Inferior parietal cortex (tissue), 1 donor: ENCODE measurements around the gene FIBCD1.
"Not testable (repeated sequence)": the region's sequence is repeated elsewhere in the genome, so short reads cannot be mapped to it uniquely, and the experiment has no call there.

Source experiments
- DNase-seq: peaks from one replicate; pipeline ENCODE4 v3.0.0-alpha.2; 2016; ENCODE audit errors: extremely low spot score

The FIBCD1 gene

DNA sequence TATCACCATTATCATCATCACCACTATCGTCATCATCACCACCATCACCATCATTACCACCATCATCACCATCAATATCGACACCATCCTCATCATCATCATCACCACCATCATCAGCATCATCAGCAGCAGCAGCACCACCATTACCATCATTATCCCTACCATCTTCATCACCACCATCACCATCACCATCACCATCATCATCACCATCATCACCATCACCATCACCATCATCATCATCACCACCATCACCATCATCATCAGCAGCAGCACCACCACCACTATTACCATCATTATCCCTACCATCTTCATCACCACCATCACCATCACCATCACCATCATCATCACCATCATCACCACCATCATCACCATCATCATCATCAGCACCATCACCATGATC is 15.9 kb upstream of the FIBCD1 start:
- DNase-seq, result not testable (repeated sequence)

GRCh38 chr9:130954317-130954716 is 15.3 kb upstream of the FIBCD1 start:
- DNase-seq, result no peak

- no peak for DNase-seq
Measured at GRCh38 chr9:130952065-130952762, 13.2 kb upstream of the FIBCD1 start.

DNA sequence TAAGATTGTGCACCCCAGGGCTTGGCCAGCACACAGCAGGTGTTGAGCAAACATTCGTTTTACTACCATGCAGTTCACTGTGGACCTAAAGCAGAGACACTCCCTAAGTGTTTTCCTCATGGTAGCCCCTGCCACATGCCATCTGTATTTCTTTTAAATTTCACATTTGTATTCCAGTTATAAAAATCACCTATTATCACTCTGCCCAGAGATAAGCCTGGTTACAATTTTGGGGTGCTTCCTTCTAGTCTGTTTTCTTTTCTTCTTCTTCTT is 10.9 kb upstream of the FIBCD1 start:
- DNase-seq, result no peak

- no peak for DNase-seq
Measured at GRCh38 chr9:130949188-130950038, 10.4 kb upstream of the FIBCD1 start.

DNA sequence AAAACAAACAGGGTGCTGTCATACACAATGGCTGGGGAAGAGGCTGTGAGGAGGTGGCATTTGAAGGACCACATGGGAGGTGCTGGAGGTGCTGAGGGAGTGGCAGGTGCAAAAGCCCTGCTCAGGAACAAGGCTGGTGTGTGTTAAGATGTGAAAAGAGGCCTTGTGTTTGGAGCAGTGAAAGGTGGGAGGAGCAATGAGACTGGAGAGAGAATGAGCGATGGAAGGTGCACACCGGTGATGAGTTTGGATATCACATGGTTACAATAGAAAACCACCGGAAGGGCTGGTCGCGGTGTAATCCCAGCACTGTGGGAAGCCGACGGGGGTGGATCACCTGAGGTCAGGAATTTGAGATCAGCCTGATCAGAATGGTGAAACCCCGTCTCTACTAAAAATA is 9.2 kb upstream of the FIBCD1 start:
- no peak for DNase-seq

GRCh38 chr9:130947618-130948140 is 8.6 kb upstream of the FIBCD1 start:
- DNase-seq, result no peak

- DNase-seq, result no peak
Measured at GRCh38 chr9:130946766-130947617, 7.9 kb upstream of the FIBCD1 start.

DNA sequence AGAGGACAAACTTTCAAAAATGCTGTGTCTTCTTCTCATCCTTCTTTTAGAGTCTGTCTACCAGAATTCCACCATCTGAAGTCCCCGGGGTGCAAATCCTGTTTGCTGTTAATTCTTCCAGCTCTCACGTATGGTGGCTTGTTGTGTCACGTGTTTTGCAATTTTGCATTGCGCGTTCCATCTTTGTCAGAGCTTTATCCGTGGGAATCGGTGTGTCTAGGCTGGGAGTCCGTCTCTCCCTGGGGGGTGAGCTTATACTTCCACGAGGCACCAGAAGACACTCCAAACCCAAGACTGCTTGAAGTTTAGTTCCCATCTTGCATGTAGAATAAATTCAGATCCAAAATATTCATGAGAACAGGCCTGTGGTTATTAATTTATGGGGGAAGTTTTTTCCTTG is 6.1 kb upstream of the FIBCD1 start:
- no peak for DNase-seq

- no peak for DNase-seq
Measured at GRCh38 chr9:130944510-130945058, 5.5 kb upstream of the FIBCD1 start.

- no peak for DNase-seq
Measured at GRCh38 chr9:130943777-130944176, 4.7 kb upstream of the FIBCD1 start.

DNA sequence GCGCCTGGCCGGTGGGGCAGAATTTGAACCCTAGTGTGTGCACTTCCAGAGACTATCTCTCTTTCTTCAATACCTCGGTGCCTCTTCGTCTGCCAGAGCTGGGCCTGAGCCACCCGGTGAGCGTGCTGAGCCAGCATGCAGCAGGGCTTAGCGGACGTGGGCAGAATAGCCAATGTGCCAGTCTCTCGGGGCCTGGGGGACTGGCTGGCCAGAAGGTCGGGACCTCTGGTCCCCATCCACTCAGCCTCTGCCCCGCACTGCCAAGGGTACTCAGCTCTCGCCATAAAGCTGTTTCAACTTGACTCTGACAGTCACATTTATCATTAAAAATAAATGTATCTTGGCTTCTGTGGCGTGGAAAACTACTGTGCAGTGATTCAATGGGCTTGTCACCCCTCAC is 4.2 kb upstream of the FIBCD1 start:
- no peak for DNase-seq

GRCh38 chr9:130942679-130943078 is 3.6 kb upstream of the FIBCD1 start:
- DNase-seq, result no peak

DNA sequence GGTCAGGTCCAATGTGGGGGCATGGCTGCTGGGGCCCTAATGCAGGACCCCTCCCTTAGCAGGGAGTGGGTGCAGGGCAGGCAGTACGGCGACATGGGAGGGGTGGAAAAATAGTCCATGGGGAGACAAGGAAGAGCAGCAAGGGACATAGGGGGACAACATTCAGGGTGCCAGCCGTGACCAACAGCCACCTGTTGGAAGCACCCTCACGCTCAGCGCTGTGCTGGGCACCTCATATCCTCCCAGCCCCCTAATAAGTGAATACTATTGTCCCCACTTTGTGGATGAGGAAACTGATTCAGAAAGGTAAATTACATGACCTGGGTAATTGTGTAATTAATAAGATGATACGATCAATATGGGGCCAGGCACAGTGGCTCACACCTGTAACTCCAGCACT is 3.0 kb upstream of the FIBCD1 start:
- DNase-seq, result no peak

GRCh38 chr9:130940693-130941576 is 1.9 kb upstream of the FIBCD1 start:
- DNase-seq, result peak; percentile 75

DNA sequence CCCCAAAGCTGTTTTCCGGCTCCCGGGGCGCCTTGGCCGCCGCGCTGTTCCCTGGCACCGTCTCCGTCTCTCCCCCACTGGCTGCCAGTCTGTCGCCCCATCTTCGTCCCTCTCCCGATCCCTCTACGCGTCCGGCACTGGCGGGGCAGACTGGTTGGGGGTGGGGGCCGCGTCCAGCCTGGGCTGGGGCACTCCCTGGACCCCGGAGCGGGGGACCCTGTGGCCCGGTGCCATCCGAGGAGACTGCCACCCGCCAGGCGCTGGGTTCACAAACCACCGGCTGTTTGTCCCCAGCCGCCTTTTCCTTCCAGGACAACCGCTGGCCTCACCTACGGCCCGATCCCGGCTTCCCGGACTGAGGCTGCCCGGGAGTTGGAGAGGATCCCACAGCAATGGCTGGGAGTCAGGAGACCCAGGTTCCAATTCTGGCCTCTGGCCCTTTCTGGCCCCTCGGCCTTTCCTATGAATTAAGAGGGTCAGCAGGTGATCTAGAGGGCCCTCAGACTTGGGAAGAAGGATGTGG is 1.0 kb upstream of the FIBCD1 start:
- no peak for DNase-seq

GRCh38 chr9:130939405-130940026 is 469 bp upstream of the FIBCD1 start:
- DNase-seq, result no peak

DNA sequence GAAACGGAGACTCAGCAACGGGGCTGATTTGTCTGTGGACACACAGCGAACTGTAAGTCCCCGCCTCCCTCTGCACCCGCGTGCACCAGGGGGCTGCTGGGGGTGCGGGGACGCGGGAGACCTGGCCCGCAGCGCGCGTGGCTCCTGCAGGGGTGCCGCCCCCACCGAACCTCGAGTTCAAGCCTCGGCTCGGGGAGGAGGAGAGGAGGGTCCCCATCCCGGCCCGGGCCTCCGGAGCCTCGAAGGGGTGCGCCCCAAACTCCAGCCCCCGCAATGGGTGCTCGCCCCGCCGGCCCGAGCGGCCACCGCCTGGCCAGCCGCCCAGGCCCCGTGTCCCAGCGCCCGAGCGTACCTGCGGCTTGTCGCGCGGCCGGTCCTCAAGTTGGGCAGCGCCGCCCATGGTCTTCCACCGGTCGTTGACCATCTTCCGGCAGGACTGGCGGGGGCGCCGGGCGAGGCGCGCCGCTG is 829 bp downstream of the FIBCD1 start:
- DNase-seq, result no peak

GRCh38 chr9:130937146-130938076 is 1.6 kb downstream of the FIBCD1 start:
- no peak for DNase-seq
